HG02870 (cell line): ENCODE data around the gene COPG2.

Source experiments
- ATAC-seq: cut with Tn5 transposase; IDR thresholded peaks from one replicate; pipeline ENCODE4 v1.9.1; 2021; ENCODE audit warnings: mild to moderate bottlenecking, moderate library complexity; ENCODE audit not compliant: unreplicated experiment

The COPG2 gene

GRCh38 chr7:130476297-130477150 lies 192.0 kb downstream of the COPG2 start:
- peak; percentile 85 for ATAC-seq

- no peak for ATAC-seq
Observed at GRCh38 chr7:130475776-130476175, 192.8 kb downstream of the COPG2 start.

GRCh38 chr7:130473876-130474275 lies 194.7 kb downstream of the COPG2 start:
- no peak for ATAC-seq

GRCh38 chr7:130473289-130473688 lies 195.3 kb downstream of the COPG2 start:
- ATAC-seq: no peak

GRCh38 chr7:130471974-130472373 lies 196.6 kb downstream of the COPG2 start:
- no peak for ATAC-seq

- ATAC-seq: no peak
Observed at GRCh38 chr7:130468612-130469011, 199.9 kb downstream of the COPG2 start.

GRCh38 chr7:130463553-130464434 lies 204.8 kb downstream of the COPG2 start:
- ATAC-seq: no peak

GRCh38 chr7:130461272-130461671 lies 207.3 kb downstream of the COPG2 start:
- no peak for ATAC-seq

GRCh38 chr7:130458257-130458656 lies 210.3 kb downstream of the COPG2 start:
- ATAC-seq: peak; percentile 47
